GM13977 (cell line): Measurements from ENCODE around the gene BRD4.

Experiments used
- DNase-seq: peaks from one replicate; pipeline ENCODE4 v3.0.0; 2012; ENCODE audit warnings: low spot score
- CTCF ChIP-seq: IDR thresholded peaks from 2 replicates; pipeline ENCODE4 v1.5.1; 2012; ENCODE audit warnings: mild to moderate bottlenecking, control low read depth; ENCODE audit not compliant: insufficient read depth; ENCODE audit errors: extremely low read depth, missing control alignments
- in situ Hi-C: fragments of 300-500 bp; cut with MboI; formaldehyde crosslinking; loops from one replicate; pipeline ENCODE4 v1.12.0; 2022; ENCODE audit warnings: low sequenced_read_pairs, low pct_unique_long_range_greater_than_20kb, mixed read lengths, inconsistent platforms; ENCODE audit not compliant: unreplicated experiment

BRD4 gene

GRCh38 chr19:15195371-15196334 lies 136.7 kb downstream of the BRD4 start:
- in situ Hi-C loops, result no loop called here
- peak; percentile 16 for TF ChIP-seq CTCF
- DNase-seq, result no peak

GRCh38 chr19:15194938-15195337 lies 137.4 kb downstream of the BRD4 start:
- TF ChIP-seq CTCF, result no peak
- in situ Hi-C loops, result no loop called here
- no peak for DNase-seq

GRCh38 chr19:15191982-15192381 lies 140.4 kb downstream of the BRD4 start:
- in situ Hi-C loops, result no loop called here
- TF ChIP-seq CTCF, result no peak
- no peak for DNase-seq

GRCh38 chr19:15191514-15191913 lies 140.8 kb downstream of the BRD4 start:
- DNase-seq, result no peak
- in situ Hi-C loops, result no loop called here
- TF ChIP-seq CTCF, result no peak

- no peak for DNase-seq
- in situ Hi-C loops, result no loop called here
- no peak for TF ChIP-seq CTCF
Observed at GRCh38 chr19:15188851-15189250, 143.5 kb downstream of the BRD4 start.

GRCh38 chr19:15187026-15188007 lies 145.0 kb downstream of the BRD4 start:
- no peak for DNase-seq
- no peak for TF ChIP-seq CTCF
- in situ Hi-C loops, result no loop called here
